Naive B cell (primary cell): ENCODE results near the gene INO80B. TPM values are rescaled to one million over a fixed set of nuclear protein-coding genes. Genes with fewer than 3 reads are reported as not detected.
"Not testable (repeated sequence)": the region's sequence is repeated elsewhere in the genome, so short reads cannot be mapped to it uniquely, and the experiment has no call there.

Experiments
- ATAC-seq, 2 donors: fragments of 150-1000 bp; cut with Tn5 transposase; 2 replicates each; pipeline ENCODE4 v1.10.0; 2021; ENCODE audit warnings: low read depth in 2 of 2, mild to moderate bottlenecking in 2 of 2, moderate library complexity in 2 of 2
- DNase-seq: peaks from one replicate; pipeline ENCODE4 v3.0.0; 2022
- H3K27ac Mint-ChIP-seq, 6 donors: one replicate each; pipeline ENCODE4 v1.8.0; 2020 to 2022; ENCODE audit warnings: mild to moderate bottlenecking in 6 of 6, mixed read lengths in 6 of 6, moderate library complexity in 5 of 6, inconsistent platforms in 2 of 6
- H3K27me3 Mint-ChIP-seq, 3 donors: one replicate each; pipeline ENCODE4 v1.8.0; 2021 to 2022; ENCODE audit warnings: mixed read lengths in 3 of 3, mild to moderate bottlenecking in 1 of 3
- H3K36me3 Mint-ChIP-seq, 2 donors: one replicate each; pipeline ENCODE4 v1.8.0; 2020 to 2022; ENCODE audit warnings: mixed read lengths in 2 of 2, inconsistent platforms in 1 of 2, mild to moderate bottlenecking in 1 of 2
- H3K4me1 Mint-ChIP-seq, 3 donors: one replicate each; pipeline ENCODE4 v1.8.0; 2020 to 2022; ENCODE audit warnings: mixed read lengths in 3 of 3, inconsistent platforms in 1 of 3, mild to moderate bottlenecking in 1 of 3, moderate library complexity in 1 of 3
- H3K4me3 Mint-ChIP-seq, 8 donors: one replicate each; pipeline ENCODE4 v1.8.0; 2020 to 2022; ENCODE audit warnings: mild to moderate bottlenecking in 8 of 8, mixed read lengths in 8 of 8, moderate library complexity in 8 of 8, inconsistent platforms in 2 of 8
- H3K9me3 Mint-ChIP-seq, 7 donors: one replicate each; pipeline ENCODE4 v1.8.0; 2020 to 2022; ENCODE audit warnings: mixed read lengths in 7 of 7, mild to moderate bottlenecking in 5 of 7, inconsistent platforms in 2 of 7, moderate library complexity in 1 of 7
- polyA plus RNA-seq, 6 donors: library from polyadenylated mRNA; unstranded; fragments of 300-500 nt; fragmentation: Illumina TruSeq; gene quantifications; one replicate each; pipeline ENCODE4 v1.2.3, GENCODE V29; 2021; ENCODE audit warnings: low read depth in 6 of 6

Gene INO80B
- polyA plus RNA-seq, 6 donors from 2014 or later: 5.5 to 16.5 (median 8.3) TPM

GRCh38 chr2:74462054-74462785, 7.3 kb downstream of the INO80B start:
- Mint-ChIP-seq H3K27me3 (no peaks in the 10 kb centered on the region), H3K36me3 (no peaks in the 10 kb centered on the region), H3K27ac (peak overlapping the region in 4 of 6 donors; percentile 34 to 59 (median 49)), H3K9me3 (peaks cover 0 to 1% (median 0%) of the 10 kb centered on the region in 7 donors), H3K4me1 (peaks cover 27 to 58% (median 52%) of the 10 kb centered on the region in 3 donors), H3K4me3 (peak overlapping the region in 4 of 8 donors; percentile 49 to 89 (median 76))
- ATAC-seq: no peak
- no peak for DNase-seq

DNA sequence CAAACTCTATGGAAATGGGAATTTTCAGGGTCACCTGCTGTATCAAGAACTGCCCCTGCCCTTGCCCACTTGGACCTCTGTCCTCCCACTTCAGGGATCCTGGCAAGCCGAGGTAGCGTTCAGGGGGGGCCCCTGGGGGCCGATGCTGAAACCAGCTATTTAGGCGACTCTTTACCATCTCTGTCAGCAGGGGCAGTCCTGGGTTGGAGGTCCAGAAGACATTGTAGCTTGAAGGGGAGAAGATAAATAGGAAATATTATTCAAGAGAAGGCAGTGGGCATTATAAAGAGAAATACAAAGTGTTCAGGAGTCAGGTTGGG, 7.9 kb downstream of the INO80B start:
- DNase-seq: no peak
- H3K27ac Mint-ChIP-seq: peak overlapping the region in 3 of 6 donors; percentile 19 to 44 (median 34)

DNA sequence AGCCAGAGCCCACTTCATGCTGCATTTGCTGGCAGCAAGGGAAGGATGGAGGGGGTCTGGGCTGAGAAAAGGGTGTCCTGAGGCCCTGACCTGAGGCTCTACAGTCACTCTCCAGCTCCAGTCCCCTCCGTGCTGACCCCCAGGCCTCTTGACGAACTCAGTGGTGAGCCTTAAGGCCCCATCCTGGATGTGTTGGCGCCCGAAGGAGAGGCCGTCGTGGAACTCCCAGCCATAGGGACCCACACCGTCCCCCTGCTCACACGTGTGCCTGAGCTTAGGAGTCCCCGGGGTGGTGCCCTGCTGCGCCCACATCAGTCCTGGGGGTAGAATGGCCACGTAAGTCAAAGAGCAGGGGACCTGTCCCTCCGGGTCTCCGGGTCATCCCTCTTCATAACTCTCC, 9.5 kb downstream of the INO80B start:
- peak overlapping the region in 5 of 6 donors; percentile 36 to 98 (median 75) for H3K27ac Mint-ChIP-seq
- no peaks in the 10 kb centered on the region for H3K36me3 Mint-ChIP-seq
- peaks cover 19 to 41% (median 38%) of the 10 kb centered on the region in 3 donors for H3K4me1 Mint-ChIP-seq
- H3K4me3 Mint-ChIP-seq: peak overlapping the region; percentile 83 to 99 (median 98)
- DNase-seq (no peak), ATAC-seq (no peak)
- H3K9me3 Mint-ChIP-seq: no peaks in the 10 kb centered on the region
- H3K27me3 Mint-ChIP-seq: no peaks in the 10 kb centered on the region

More for the DNA sequence above, 7.9 kb downstream of the INO80B start:
- H3K36me3 Mint-ChIP-seq: no peaks in the 10 kb centered on the region
- H3K9me3 Mint-ChIP-seq: no peaks in the 10 kb centered on the region
- peaks cover 26 to 53% (median 48%) of the 10 kb centered on the region in 3 donors for H3K4me1 Mint-ChIP-seq
- no peaks in the 10 kb centered on the region for H3K27me3 Mint-ChIP-seq
- no peak for ATAC-seq
- peak overlapping the region; percentile 40 to 89 (median 51) for H3K4me3 Mint-ChIP-seq

DNA sequence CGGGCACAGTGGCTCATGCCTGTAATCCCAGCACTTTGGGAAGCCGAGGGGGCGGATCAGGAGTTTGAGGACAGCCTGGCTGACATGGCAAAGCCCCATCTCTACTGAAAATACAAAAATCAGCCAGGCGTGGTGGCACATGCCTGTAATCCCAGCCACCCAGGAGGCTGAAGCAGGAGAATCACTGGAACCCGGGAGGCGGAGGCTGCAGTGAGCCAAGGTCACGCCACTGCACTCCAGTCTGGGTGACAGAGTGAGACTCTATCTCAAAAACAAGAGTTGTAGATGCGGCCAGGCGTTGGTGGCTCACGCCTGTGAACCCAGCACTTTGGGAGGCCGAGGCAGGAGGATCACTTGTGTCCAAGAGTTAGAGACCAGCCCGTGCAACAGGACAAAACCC, 15.9 kb downstream of the INO80B start:
- not testable (repeated sequence) for H3K9me3 Mint-ChIP-seq, DNase-seq, H3K27me3 Mint-ChIP-seq, ATAC-seq
- Mint-ChIP-seq H3K4me1 (peaks cover 21 to 28% (median 22%) of the 10 kb centered on the region in 3 donors), H3K4me3 (peak overlapping the region; percentile 47 to 92 (median 68)), H3K27ac (peak overlapping the region in 5 of 6 donors; percentile 20 to 85 (median 54)), H3K36me3 (peaks cover 0 to 17% of the 10 kb centered on the region in 2 donors)

- DNase-seq (no peak), ATAC-seq (no peak)
- Mint-ChIP-seq H3K27ac (peak overlapping the region; percentile 96 to 98 (median 98)), H3K9me3 (no peaks in the 10 kb centered on the region), H3K4me3 (peak overlapping the region; percentile 92 to 98 (median 97)), H3K4me1 (peaks cover 21 to 27% (median 21%) of the 10 kb centered on the region in 3 donors), H3K36me3 (peaks cover 0 to 17% of the 10 kb centered on the region in 2 donors), H3K27me3 (no peaks in the 10 kb centered on the region)
Observed at GRCh38 chr2:74471332-74472065, 16.6 kb downstream of the INO80B start.

- Mint-ChIP-seq H3K27ac (peak within 1 kb of the TSS; percentile 96 to 98 (median 98)), H3K4me3 (peak within 1 kb of the TSS; percentile 92 to 98 (median 97)), H3K9me3 (no peaks in the 10 kb centered on the region), H3K4me1 (peaks cover 21 to 27% (median 21%) of the 10 kb centered on the region in 3 donors), H3K27me3 (no peaks in the 10 kb centered on the region), H3K36me3 (peaks cover 0 to 17% of the 10 kb centered on the region in 2 donors)
- ATAC-seq (peak; percentile 95 to 97), DNase-seq (peak; percentile 91)
Observed at GRCh38 chr2:74472086-74472944, 17.4 kb downstream of the INO80B start, which contains the start of gene MRPL53. MRPL53 (minus strand) TSS chr2:74472680; CDS start chr2:74472660, 20 bp downstream.

DNA sequence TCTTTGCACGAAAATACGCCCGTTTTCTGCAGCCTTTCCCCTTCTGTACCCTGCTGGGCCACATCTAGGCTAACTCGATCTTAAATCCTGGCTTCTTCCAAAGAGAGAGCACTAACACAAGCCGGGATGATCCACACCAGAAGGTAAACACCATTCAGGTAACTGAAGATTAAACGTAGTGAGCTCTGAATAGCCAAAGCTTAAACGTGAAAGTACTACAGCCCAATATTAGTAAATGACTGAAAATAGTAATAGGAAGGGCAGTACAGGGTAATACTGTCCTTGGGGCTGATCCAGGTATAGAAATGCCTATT, 18.0 kb downstream of the INO80B start:
- no peak for DNase-seq
- H3K9me3 Mint-ChIP-seq: no peaks in the 10 kb centered on the region
- no peak for ATAC-seq
- peaks cover 21 to 31% (median 21%) of the 10 kb centered on the region in 3 donors for H3K4me1 Mint-ChIP-seq
- peak overlapping the region; percentile 96 to 98 (median 98) for H3K27ac Mint-ChIP-seq
- H3K27me3 Mint-ChIP-seq: no peaks in the 10 kb centered on the region
- H3K36me3 Mint-ChIP-seq: peaks cover 0 to 17% of the 10 kb centered on the region in 2 donors
- peak overlapping the region; percentile 92 to 98 (median 97) for H3K4me3 Mint-ChIP-seq

GRCh38 chr2:74474481-74474880, 19.6 kb downstream of the INO80B start:
- peaks cover 0 to 17% of the 10 kb centered on the region in 2 donors for H3K36me3 Mint-ChIP-seq
- DNase-seq (no peak), ATAC-seq (no peak)
- H3K27me3 Mint-ChIP-seq: no peaks in the 10 kb centered on the region
- peak overlapping the region in 2 of 8 donors; percentile 12 to 92 for H3K4me3 Mint-ChIP-seq
- peaks cover 21 to 31% (median 21%) of the 10 kb centered on the region in 3 donors for H3K4me1 Mint-ChIP-seq
- peak overlapping the region in 1 of 6 donors; percentile 18 for H3K27ac Mint-ChIP-seq
- H3K9me3 Mint-ChIP-seq: no peaks in the 10 kb centered on the region

DNA sequence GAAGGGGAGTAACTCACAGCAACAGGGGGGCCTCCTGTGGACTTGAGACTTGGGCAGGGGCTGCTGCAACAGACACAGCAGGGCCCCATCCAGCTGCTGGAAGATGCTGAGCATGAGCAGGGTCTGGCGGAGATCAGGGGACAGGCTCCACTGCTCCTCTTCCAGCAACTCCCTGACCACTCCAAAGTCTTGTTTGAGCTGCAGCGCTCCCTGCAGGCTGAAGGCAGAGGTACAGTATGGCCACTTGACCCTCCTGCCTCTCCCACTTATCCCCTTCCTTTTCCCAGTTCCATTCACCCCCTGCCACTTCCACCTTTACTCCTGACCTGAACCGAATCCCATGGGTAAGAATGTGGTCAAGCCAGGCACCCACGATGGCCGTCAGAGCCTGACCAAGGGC, 20.0 kb downstream of the INO80B start:
- ATAC-seq (no peak), DNase-seq (no peak)
- Mint-ChIP-seq H3K4me3 (peak overlapping the region in 2 of 8 donors; percentile 37 to 92), H3K9me3 (no peaks in the 10 kb centered on the region), H3K27me3 (no peaks in the 10 kb centered on the region), H3K36me3 (peaks cover 0 to 17% of the 10 kb centered on the region in 2 donors), H3K27ac (peak overlapping the region in 1 of 6 donors; percentile 18), H3K4me1 (peaks cover 19 to 31% (median 20%) of the 10 kb centered on the region in 3 donors)

DNA sequence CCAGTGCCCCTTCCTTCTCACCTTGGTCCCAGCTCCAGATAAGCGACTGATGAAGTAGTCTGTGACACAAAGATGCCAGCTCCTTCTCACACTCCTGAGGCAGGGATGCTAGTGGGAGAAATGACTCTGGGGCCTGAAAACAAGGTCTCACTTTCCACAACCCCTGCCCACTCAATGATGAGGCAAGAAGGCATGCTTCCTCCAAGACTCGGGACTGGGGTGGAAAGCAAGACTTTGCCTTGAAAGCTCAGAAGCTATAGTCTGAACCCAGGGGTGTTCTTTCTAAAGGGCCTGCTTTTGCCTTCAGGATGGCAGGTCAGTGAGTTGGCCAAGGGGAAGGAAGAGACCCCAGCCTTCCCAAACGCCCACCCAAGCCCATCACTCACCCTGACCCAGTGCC, 26.5 kb downstream of the INO80B start:
- Mint-ChIP-seq H3K4me3 (peak overlapping the region; percentile 95 to 100 (median 100)), H3K27ac (peak overlapping the region in 2 of 6 donors; percentile 38 to 44), H3K27me3 (no peaks in the 10 kb centered on the region), H3K36me3 (peaks cover 0 to 5% of the 10 kb centered on the region in 2 donors), H3K4me1 (peaks cover 22 to 39% (median 29%) of the 10 kb centered on the region in 3 donors), H3K9me3 (no peaks in the 10 kb centered on the region)
- DNase-seq (no peak), ATAC-seq (no peak)

DNA sequence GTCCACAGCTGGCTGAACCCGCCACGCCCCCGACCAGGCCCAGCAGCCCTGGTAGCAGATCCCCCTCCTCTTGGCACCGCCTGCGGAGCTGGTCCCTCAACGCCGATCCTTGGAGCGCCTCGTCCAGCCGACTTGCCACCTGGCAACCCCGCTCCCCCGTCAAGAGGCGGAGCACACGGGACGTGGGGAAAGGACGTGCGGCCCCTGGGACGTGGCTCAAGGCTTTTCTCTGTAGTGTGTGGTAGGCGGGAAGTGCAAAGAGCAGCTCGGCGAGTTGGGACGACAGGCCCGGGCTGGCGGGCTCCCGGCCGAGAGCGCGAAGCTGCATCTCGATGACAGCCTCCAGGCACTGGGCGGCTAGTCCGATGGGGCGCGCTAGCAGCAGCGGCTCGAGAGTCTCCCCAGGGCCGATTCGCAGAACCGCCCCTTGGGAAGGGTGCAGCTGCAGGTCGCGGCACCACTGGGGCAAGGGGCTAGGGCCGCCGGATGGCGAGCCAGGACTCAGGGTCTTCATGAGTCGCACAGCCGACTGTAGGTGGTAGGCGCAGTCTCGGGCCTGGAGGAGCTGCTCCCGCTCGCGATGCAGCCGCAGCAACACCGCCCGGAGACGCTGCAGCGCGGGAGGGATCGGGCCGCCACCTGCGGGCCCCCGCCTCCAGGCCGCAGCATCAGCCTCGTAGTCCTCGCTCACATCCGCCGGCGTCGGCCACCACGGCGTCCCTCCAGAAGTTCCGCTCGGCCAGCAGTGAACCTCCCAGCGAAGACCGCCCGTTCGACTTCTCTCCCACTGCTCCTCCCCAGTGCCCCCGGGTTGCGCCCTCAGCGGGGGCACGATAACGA, 27.3 kb downstream of the INO80B start:
- Mint-ChIP-seq H3K27me3 (no peaks in the 10 kb centered on the region), H3K27ac (peak overlapping the region; percentile 95 to 100 (median 98)), H3K36me3 (peaks cover 0 to 12% of the 10 kb centered on the region in 2 donors), H3K4me1 (peaks cover 28 to 39% (median 34%) of the 10 kb centered on the region in 3 donors), H3K9me3 (no peaks in the 10 kb centered on the region), H3K4me3 (peak overlapping the region; percentile 95 to 100 (median 100))
- ATAC-seq (peak; percentile 40 to 46), DNase-seq (no peak)
